ENCODE data around the gene ALX4. TPM values are rescaled to one million over a fixed set of nuclear protein-coding genes. Genes with fewer than 3 reads are reported as not detected.
A peak's percentile ranks its signal among the peaks of the same experiment; 100 is the strongest.

ALX4 gene
- polyA plus RNA-seq, 3 donors: not detected

DNA sequence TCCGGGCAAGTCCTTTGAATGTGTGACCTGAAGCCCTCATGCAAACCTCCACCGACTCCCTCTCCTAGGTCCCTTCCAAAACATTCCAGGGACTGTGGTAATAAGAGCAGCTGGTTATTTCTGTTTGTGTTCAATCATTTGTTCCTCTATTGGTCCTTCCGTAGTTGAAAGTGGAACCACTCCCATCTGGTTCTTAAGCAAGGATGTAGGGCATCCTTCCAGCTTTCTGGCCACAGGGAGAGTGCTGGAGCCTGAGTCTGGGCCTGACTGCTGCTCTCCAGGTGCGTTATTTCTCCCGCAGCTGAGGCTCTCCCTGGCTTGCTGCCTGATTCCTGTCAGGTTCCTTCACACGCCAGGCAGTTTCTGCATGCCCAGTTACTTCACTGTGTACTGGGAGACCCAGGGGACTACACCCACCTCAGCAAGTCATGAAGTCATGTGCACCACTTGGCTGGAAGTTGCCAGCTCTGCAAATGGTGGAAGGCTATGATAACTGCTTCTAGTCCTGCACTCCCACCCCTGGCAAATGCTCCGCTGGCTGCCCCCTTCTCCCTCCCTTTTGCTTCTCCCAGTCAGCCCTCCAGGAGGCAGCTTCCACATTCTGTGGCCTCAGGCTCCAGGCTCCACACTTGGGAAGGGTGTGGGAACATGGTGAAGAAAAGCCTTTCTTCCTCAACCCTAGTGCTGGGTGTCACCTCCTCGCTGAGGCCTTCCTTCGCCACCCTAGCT lies 4.0 kb upstream of the ALX4 start:
- no peak overlapping the region for H3K27ac Mint-ChIP-seq
- Histone ChIP-seq H3K79me2 (ENCODE audit: insufficient read depth, low read length) (no peaks in the 10 kb centered on the region), H4K20me1 (ENCODE audit: insufficient read depth, low read length) (no peaks in the 10 kb centered on the region), H3K9me3 (replicated peaks in 1 of 2; ENCODE audit: control insufficient read depth in 1 of 2, insufficient read depth in 1 of 2, low read length in 2 of 2) (peaks cover 2 to 44% of the 10 kb centered on the region in 2 donors), H3K4me1 (ENCODE audit: control insufficient read depth in 1 of 2, insufficient read depth in 2 of 2, low read length in 2 of 2) (peaks cover 6 to 16% of the 10 kb centered on the region in 2 donors), H3K36me3 (replicated peaks in 1 of 2; ENCODE audit: control insufficient read depth in 1 of 2, insufficient read depth in 2 of 2, low read length in 2 of 2) (no peaks in the 10 kb centered on the region), H3K4me3 (replicated peaks in 1 of 3; ENCODE audit: low read depth in 2 of 3, low read length in 3 of 3) (no peak overlapping the region), H2AFZ (ENCODE audit: insufficient read depth, low read depth, low read length, poor library complexity, severe bottlenecking) (no peak overlapping the region), H3K27me3 (ENCODE audit: control insufficient read depth in 2 of 2, insufficient read depth in 2 of 2, low read length in 2 of 2) (peaks cover 71 to 98% of the 10 kb centered on the region in 2 donors), H3K4me2 (replicated peaks; ENCODE audit: extremely low read depth, low read length, poor library complexity, severe bottlenecking) (no peak overlapping the region), H3K27ac (ENCODE audit: low read depth in 1 of 2, low read length in 2 of 2) (no peak overlapping the region), H3K9ac (ENCODE audit: insufficient read depth, low read length, poor library complexity, severe bottlenecking) (no peak overlapping the region)
- peak overlapping the region in 1 of 2 donors; percentile 80 for H3K4me3 Mint-ChIP-seq
- DNase-seq: no peak
- H3K36me3 Mint-ChIP-seq: peaks cover 0 to 3% of the 10 kb centered on the region in 2 donors
- peaks cover 90 to 99% (median 98%) of the 10 kb centered on the region in 3 donors for H3K27me3 Mint-ChIP-seq (ENCODE audit: low read depth in 3 of 3)
- intact Hi-C loops (cut with micrococcal nuclease): no loop called here
- H3K9me3 Mint-ChIP-seq: peaks cover 0 to 26% (median 15%) of the 10 kb centered on the region in 7 donors
- 9% methylated on average over 3 of the region's 9 CpGs for WGBS (ENCODE audit: insufficient coverage)
- TF ChIP-seq, protein P1, sequence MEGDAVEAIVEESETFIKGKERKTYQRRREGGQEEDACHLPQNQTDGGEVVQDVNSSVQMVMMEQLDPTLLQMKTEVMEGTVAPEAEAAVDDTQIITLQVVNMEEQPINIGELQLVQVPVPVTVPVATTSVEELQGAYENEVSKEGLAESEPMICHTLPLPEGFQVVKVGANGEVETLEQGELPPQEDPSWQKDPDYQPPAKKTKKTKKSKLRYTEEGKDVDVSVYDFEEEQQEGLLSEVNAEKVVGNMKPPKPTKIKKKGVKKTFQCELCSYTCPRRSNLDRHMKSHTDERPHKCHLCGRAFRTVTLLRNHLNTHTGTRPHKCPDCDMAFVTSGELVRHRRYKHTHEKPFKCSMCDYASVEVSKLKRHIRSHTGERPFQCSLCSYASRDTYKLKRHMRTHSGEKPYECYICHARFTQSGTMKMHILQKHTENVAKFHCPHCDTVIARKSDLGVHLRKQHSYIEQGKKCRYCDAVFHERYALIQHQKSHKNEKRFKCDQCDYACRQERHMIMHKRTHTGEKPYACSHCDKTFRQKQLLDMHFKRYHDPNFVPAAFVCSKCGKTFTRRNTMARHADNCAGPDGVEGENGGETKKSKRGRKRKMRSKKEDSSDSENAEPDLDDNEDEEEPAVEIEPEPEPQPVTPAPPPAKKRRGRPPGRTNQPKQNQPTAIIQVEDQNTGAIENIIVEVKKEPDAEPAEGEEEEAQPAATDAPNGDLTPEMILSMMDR (IDR thresholded peaks at IDR 0.05): no peak
- H3K4me1 Mint-ChIP-seq: peaks cover 11% of the 10 kb centered on the region

DNA sequence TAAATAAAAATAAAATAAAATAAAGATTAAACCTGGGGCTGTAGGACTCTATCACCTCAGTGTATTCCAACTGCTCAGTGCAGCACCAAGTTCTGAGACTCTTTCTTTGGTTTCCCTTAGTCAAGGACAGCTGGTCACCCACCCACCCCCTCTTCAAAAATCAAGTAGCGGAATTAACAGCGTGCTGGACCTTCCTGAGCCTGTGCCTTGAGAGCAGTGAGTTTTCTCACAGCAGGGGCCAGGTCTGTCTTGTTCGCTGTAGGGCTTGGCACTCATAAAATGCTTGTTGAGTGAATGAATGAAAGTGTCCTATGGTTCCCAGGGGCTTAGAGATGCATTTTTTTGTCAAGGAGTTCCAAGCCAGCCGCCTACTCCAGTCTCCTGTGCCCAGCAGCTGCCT lies 2.9 kb upstream of the ALX4 start:
- peaks cover 2 to 45% of the 10 kb centered on the region in 2 donors for H3K9me3 ChIP-seq (replicated peaks in 1 of 2; ENCODE audit: control insufficient read depth in 1 of 2, insufficient read depth in 1 of 2, low read length in 2 of 2)
- H3K4me2 ChIP-seq (replicated peaks; ENCODE audit: extremely low read depth, low read length, poor library complexity, severe bottlenecking): no peak overlapping the region
- H4K20me1 ChIP-seq (ENCODE audit: insufficient read depth, low read length): no peaks in the 10 kb centered on the region
- no peak overlapping the region for H3K27ac ChIP-seq (ENCODE audit: low read depth in 1 of 2, low read length in 2 of 2)
- H3K36me3 ChIP-seq (replicated peaks in 1 of 2; ENCODE audit: control insufficient read depth in 1 of 2, insufficient read depth in 2 of 2, low read length in 2 of 2): no peaks in the 10 kb centered on the region
- Mint-ChIP-seq H3K36me3 (peaks cover 0 to 3% of the 10 kb centered on the region in 2 donors), H3K4me1 (peaks cover 11% of the 10 kb centered on the region), H3K9me3 (peaks cover 0 to 26% (median 15%) of the 10 kb centered on the region in 7 donors), H3K4me3 (peak overlapping the region in 1 of 2 donors; percentile 68), H3K27me3 (ENCODE audit: low read depth in 3 of 3) (peaks cover 89 to 99% (median 98%) of the 10 kb centered on the region in 3 donors), H3K27ac (no peak overlapping the region)
- no peak overlapping the region for H3K9ac ChIP-seq (ENCODE audit: insufficient read depth, low read length, poor library complexity, severe bottlenecking)
- WGBS (ENCODE audit: insufficient coverage): 14% methylated on average over 1 of the region's 4 CpGs
- H3K79me2 ChIP-seq (ENCODE audit: insufficient read depth, low read length): no peaks in the 10 kb centered on the region
- no peak overlapping the region for H3K4me3 ChIP-seq (replicated peaks in 1 of 3; ENCODE audit: low read depth in 2 of 3, low read length in 3 of 3)
- TF ChIP-seq, protein P1 (IDR thresholded peaks at IDR 0.05): no peak
- H3K27me3 ChIP-seq (ENCODE audit: control insufficient read depth in 2 of 2, insufficient read depth in 2 of 2, low read length in 2 of 2): peaks cover 72 to 98% of the 10 kb centered on the region in 2 donors
- H2AFZ ChIP-seq (ENCODE audit: insufficient read depth, low read depth, low read length, poor library complexity, severe bottlenecking): no peak overlapping the region
- no peak for DNase-seq
- peaks cover 6 to 16% of the 10 kb centered on the region in 2 donors for H3K4me1 ChIP-seq (ENCODE audit: control insufficient read depth in 1 of 2, insufficient read depth in 2 of 2, low read length in 2 of 2)
- intact Hi-C loops (cut with micrococcal nuclease): no loop called here

Measured in CD14-positive monocyte (primary cell).